Measurements from ENCODE around the gene PHGDH.

GRCh38 chr1:119766374-119766794, 54.6 kb downstream of the PHGDH start:
- no peak for TF ChIP-seq ZNF343 (CRISPR knock-in tag; IDR thresholded peaks at IDR 0.05)
- TF ChIP-seq SRF (IDR thresholded peaks at IDR 0.05; ENCODE audit: low read depth, low read length), result no peak
- TF ChIP-seq EZH2 (conservative IDR thresholded peaks at IDR 0.05; ENCODE audit: low read depth, low read length), result no peak

Measured in HepG2 (cell line).